ENCODE measurements around the gene TAS1R2.

DNA sequence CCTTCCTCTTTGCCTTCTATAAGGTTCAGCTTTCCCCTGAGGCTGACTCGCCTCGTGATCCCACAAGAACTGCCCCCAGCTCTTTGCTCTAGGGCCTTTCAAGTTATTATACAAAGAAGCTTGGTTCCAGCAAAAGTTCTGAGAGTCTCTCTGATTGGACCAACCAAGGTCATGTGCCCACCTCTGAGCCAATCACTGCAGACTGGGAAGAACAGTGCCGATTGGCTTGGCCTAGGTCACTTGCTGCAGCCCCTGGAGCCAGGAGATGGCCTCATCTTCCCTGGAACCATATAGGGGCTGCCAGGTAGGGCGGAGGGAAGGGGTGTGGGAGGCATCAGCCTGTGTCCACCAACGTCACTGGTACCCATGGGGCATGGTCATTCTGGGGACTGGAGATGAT, 22.8 kb downstream of the TAS1R2 start:
- TF ChIP-seq POLR2A (IDR thresholded peaks at IDR 0.05) (no peak), POLR2AphosphoS5 (IDR thresholded peaks at IDR 0.05; ENCODE audit: insufficient read depth in 1 of 2, low read depth in 1 of 2) (no peak)
- TF ChIP-seq, protein P1, sequence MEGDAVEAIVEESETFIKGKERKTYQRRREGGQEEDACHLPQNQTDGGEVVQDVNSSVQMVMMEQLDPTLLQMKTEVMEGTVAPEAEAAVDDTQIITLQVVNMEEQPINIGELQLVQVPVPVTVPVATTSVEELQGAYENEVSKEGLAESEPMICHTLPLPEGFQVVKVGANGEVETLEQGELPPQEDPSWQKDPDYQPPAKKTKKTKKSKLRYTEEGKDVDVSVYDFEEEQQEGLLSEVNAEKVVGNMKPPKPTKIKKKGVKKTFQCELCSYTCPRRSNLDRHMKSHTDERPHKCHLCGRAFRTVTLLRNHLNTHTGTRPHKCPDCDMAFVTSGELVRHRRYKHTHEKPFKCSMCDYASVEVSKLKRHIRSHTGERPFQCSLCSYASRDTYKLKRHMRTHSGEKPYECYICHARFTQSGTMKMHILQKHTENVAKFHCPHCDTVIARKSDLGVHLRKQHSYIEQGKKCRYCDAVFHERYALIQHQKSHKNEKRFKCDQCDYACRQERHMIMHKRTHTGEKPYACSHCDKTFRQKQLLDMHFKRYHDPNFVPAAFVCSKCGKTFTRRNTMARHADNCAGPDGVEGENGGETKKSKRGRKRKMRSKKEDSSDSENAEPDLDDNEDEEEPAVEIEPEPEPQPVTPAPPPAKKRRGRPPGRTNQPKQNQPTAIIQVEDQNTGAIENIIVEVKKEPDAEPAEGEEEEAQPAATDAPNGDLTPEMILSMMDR (IDR thresholded peaks at IDR 0.05), result no peak
